HAP-1 (cell line): ENCODE results near the gene CPEB2.

Experiments used
- DNase-seq, 2 experiments: peaks; one replicate each; pipeline ENCODE4 v3.0.0-alpha.2; 2016 to 2020; ENCODE audit warnings: low spot score in 2 of 2
- H3K27me3 ChIP-seq: fragments of 250-450 bp; sonication (Bioruptor Pico); 2 replicates; pipeline ENCODE4 v1.5.1; 2020; ENCODE audit warnings: low read depth, mild to moderate bottlenecking, moderate library complexity
- H3K36me3 ChIP-seq: fragments of 250-450 bp; sonication (Bioruptor Pico); replicated peaks from 2 replicates; pipeline ENCODE4 v1.5.1; 2020; ENCODE audit warnings: mild to moderate bottlenecking
- H3K4me1 ChIP-seq: fragments of 250-450 bp; sonication (Bioruptor Pico); 2 replicates; pipeline ENCODE4 v1.5.1; 2020; ENCODE audit warnings: mild to moderate bottlenecking
- H3K4me3 ChIP-seq: fragments of 250-450 bp; sonication (Bioruptor Pico); 2 replicates; pipeline ENCODE4 v1.5.1; 2020; ENCODE audit warnings: mild to moderate bottlenecking, moderate library complexity
- H3K9me3 ChIP-seq: fragments of 250-450 bp; sonication (Bioruptor Pico); 2 replicates; pipeline ENCODE4 v1.5.1; 2020; ENCODE audit warnings: mild to moderate bottlenecking, moderate library complexity
- in situ Hi-C: fragments of 300-500 bp; cut with MboI; formaldehyde crosslinking; loops from 3 replicates; pipeline ENCODE4 v1.14.3; 2020; ENCODE audit warnings: low sequenced_read_pairs, inconsistent platforms, mixed read lengths

The CPEB2 gene

GRCh38 chr4:15003401-15003890 is 1.2 kb downstream of the CPEB2 start:
- peaks cover 28% of the 10 kb centered on the region for H3K4me1 ChIP-seq
- no peaks in the 10 kb centered on the region; the same call in 1 of the 2 replicates for H3K27me3 ChIP-seq
- in situ Hi-C loops: loop anchor here (25.0 kb wide), 1 partner anchor 659 kb away; the partner anchor contains the start of gene FBXL5
- H3K9me3 ChIP-seq: no peaks in the 10 kb centered on the region
- no peaks in the 10 kb centered on the region for H3K36me3 ChIP-seq
- peak overlapping the region; percentile 76 for H3K4me3 ChIP-seq
- peak in 1 of 2 experiments; percentile 54 for DNase-seq

GRCh38 chr4:15003891-15004738 is 1.8 kb downstream of the CPEB2 start:
- H3K27me3 ChIP-seq: no peaks in the 10 kb centered on the region; the same call in 1 of the 2 replicates
- in situ Hi-C loops: loop anchor here (25.0 kb wide), 1 partner anchor 658 kb away; the partner anchor contains the start of gene FBXL5
- no peaks in the 10 kb centered on the region for H3K36me3 ChIP-seq
- H3K4me1 ChIP-seq: peaks cover 35% of the 10 kb centered on the region
- peak; percentile 13 to 43 for DNase-seq
- H3K9me3 ChIP-seq: no peaks in the 10 kb centered on the region
- peak overlapping the region; percentile 61 for H3K4me3 ChIP-seq

GRCh38 chr4:15004739-15005301 is 2.5 kb downstream of the CPEB2 start:
- no peaks in the 10 kb centered on the region for H3K36me3 ChIP-seq
- no peaks in the 10 kb centered on the region; the same call in 1 of the 2 replicates for H3K27me3 ChIP-seq
- no peaks in the 10 kb centered on the region for H3K9me3 ChIP-seq
- H3K4me1 ChIP-seq: peaks cover 40% of the 10 kb centered on the region
- in situ Hi-C loops: loop anchor here (25.0 kb wide), 1 partner anchor 657 kb away; the partner anchor contains the start of gene FBXL5
- DNase-seq: peak; percentile 55 to 77
- H3K4me3 ChIP-seq: peak overlapping the region; percentile 61

GRCh38 chr4:15005474-15006115 is 3.3 kb downstream of the CPEB2 start:
- Histone ChIP-seq H3K4me1 (peaks cover 46% of the 10 kb centered on the region), H3K9me3 (no peaks in the 10 kb centered on the region), H3K36me3 (no peaks in the 10 kb centered on the region; the same call in 1 of the 2 replicates), H3K4me3 (peak overlapping the region; percentile 61), H3K27me3 (no peaks in the 10 kb centered on the region; the same call in 1 of the 2 replicates)
- no peak for DNase-seq
- in situ Hi-C loops: loop anchor here (25.0 kb wide), 1 partner anchor 657 kb away; the partner anchor contains the start of gene FBXL5

- peak overlapping the region; percentile 61 for H3K4me3 ChIP-seq
- no peak for DNase-seq
- no peaks in the 10 kb centered on the region for H3K9me3 ChIP-seq
- H3K36me3 ChIP-seq: peaks cover 2% of the 10 kb centered on the region
- H3K4me1 ChIP-seq: peaks cover 42% of the 10 kb centered on the region
- in situ Hi-C loops: loop anchor here (25.0 kb wide), 1 partner anchor 656 kb away; the partner anchor contains the start of gene FBXL5
- no peaks in the 10 kb centered on the region; the same call in 1 of the 2 replicates for H3K27me3 ChIP-seq
Observed at GRCh38 chr4:15006416-15007024, 4.2 kb downstream of the CPEB2 start.

GRCh38 chr4:15007201-15007600 is 4.9 kb downstream of the CPEB2 start:
- peaks cover 49% of the 10 kb centered on the region for H3K4me1 ChIP-seq
- H3K36me3 ChIP-seq: peaks cover 6% of the 10 kb centered on the region
- no peaks in the 10 kb centered on the region; the same call in 1 of the 2 replicates for H3K27me3 ChIP-seq
- no peak overlapping the region for H3K4me3 ChIP-seq
- no peaks in the 10 kb centered on the region for H3K9me3 ChIP-seq
- DNase-seq: peak in 1 of 2 experiments; percentile 9
- in situ Hi-C loops: loop anchor here (25.0 kb wide), 1 partner anchor 655 kb away; the partner anchor contains the start of gene FBXL5

- no peaks in the 10 kb centered on the region; the same call in 1 of the 2 replicates for H3K27me3 ChIP-seq
- no peaks in the 10 kb centered on the region for H3K9me3 ChIP-seq
- H3K36me3 ChIP-seq: peaks cover 13% of the 10 kb centered on the region
- in situ Hi-C loops: loop anchor here (25.0 kb wide), 1 partner anchor 652 kb away; the partner anchor contains the start of gene FBXL5
- no peak for DNase-seq
- H3K4me3 ChIP-seq: no peak overlapping the region
- H3K4me1 ChIP-seq: peaks cover 52% of the 10 kb centered on the region
Observed at GRCh38 chr4:15010038-15010585, 7.8 kb downstream of the CPEB2 start.

GRCh38 chr4:15011166-15011565 is 8.9 kb downstream of the CPEB2 start:
- in situ Hi-C loops: loop anchor here (25.0 kb wide), 1 partner anchor 651 kb away; the partner anchor contains the start of gene FBXL5
- no peak for DNase-seq
- Histone ChIP-seq H3K4me3 (no peak overlapping the region), H3K9me3 (no peaks in the 10 kb centered on the region), H3K4me1 (peaks cover 46% of the 10 kb centered on the region), H3K36me3 (peaks cover 24% of the 10 kb centered on the region), H3K27me3 (no peaks in the 10 kb centered on the region; the same call in 1 of the 2 replicates)

GRCh38 chr4:15012017-15012788 is 9.9 kb downstream of the CPEB2 start:
- no peaks in the 10 kb centered on the region; the same call in 1 of the 2 replicates for H3K27me3 ChIP-seq
- no peaks in the 10 kb centered on the region for H3K9me3 ChIP-seq
- H3K36me3 ChIP-seq: peaks cover 25% of the 10 kb centered on the region
- H3K4me1 ChIP-seq: peaks cover 38% of the 10 kb centered on the region
- in situ Hi-C loops: loop anchor here (25.0 kb wide), 1 partner anchor 650 kb away; the partner anchor contains the start of gene FBXL5
- DNase-seq: no peak
- no peak overlapping the region for H3K4me3 ChIP-seq

- H3K9me3 ChIP-seq: no peaks in the 10 kb centered on the region
- no peaks in the 10 kb centered on the region for H3K27me3 ChIP-seq
- in situ Hi-C loops: loop anchor here (25.0 kb wide), 1 partner anchor 649 kb away; the partner anchor contains the start of gene FBXL5
- no peak for DNase-seq
- H3K36me3 ChIP-seq: peaks cover 30% of the 10 kb centered on the region
- peaks cover 27% of the 10 kb centered on the region for H3K4me1 ChIP-seq
- no peak overlapping the region for H3K4me3 ChIP-seq
Observed at GRCh38 chr4:15013585-15013984, 11.3 kb downstream of the CPEB2 start.

GRCh38 chr4:15015170-15015569 is 12.9 kb downstream of the CPEB2 start:
- no peaks in the 10 kb centered on the region for H3K9me3 ChIP-seq
- H3K27me3 ChIP-seq: no peaks in the 10 kb centered on the region
- H3K4me3 ChIP-seq: no peak overlapping the region
- H3K4me1 ChIP-seq: peaks cover 13% of the 10 kb centered on the region
- in situ Hi-C loops: loop anchor here (25.0 kb wide), 1 partner anchor 647 kb away; the partner anchor contains the start of gene FBXL5
- peaks cover 34% of the 10 kb centered on the region for H3K36me3 ChIP-seq
- DNase-seq: no peak

GRCh38 chr4:15018361-15018760 is 16.1 kb downstream of the CPEB2 start:
- peaks cover 23% of the 10 kb centered on the region for H3K36me3 ChIP-seq
- no peaks in the 10 kb centered on the region for H3K27me3 ChIP-seq
- no peaks in the 10 kb centered on the region for H3K9me3 ChIP-seq
- H3K4me1 ChIP-seq: no peaks in the 10 kb centered on the region
- no peak overlapping the region for H3K4me3 ChIP-seq
- in situ Hi-C loops: loop anchor here (25.0 kb wide), 1 partner anchor 644 kb away; the partner anchor contains the start of gene FBXL5
- no peak for DNase-seq
